Sciatic nerve (tissue), 2 donors: ENCODE data around the gene TUBA8. TPM values are rescaled to one million over a fixed set of nuclear protein-coding genes. Genes with fewer than 3 reads are reported as not detected.
A peak's percentile ranks its signal among the peaks of the same experiment; 100 is the strongest.
"Not testable (repeated sequence)": the region's sequence is repeated elsewhere in the genome, so short reads cannot be mapped to it uniquely, and the experiment has no call there.

Experiments
- ATAC-seq: fragments of 200-7000 bp; cut with Tn5 transposase; one replicate; pipeline ENCODE4 v1.9.1; 2020; ENCODE audit warnings: mild to moderate bottlenecking, moderate library complexity
- DNase-seq: peaks from one replicate; pipeline ENCODE4 v3.0.0-alpha.2; 2020; ENCODE audit warnings: low spot score
- intact Hi-C: fragments of 100-400 bp; cut with DNase I; formaldehyde crosslinking; loops from one replicate; pipeline ENCODE4 v1.14.2; 2022
- total RNA-seq: library from RNA; stranded (reverse); fragmentation: NEBNext Ultra II Directional; extraction: Animal tissue kit (Norgen Biotek cat#: 25700); gene quantifications from one replicate; pipeline ENCODE4 v1.2.1, GENCODE V29; 2021
- donor health status: DM: no; HTN: no; CAD: no.
- donor health status: DM: no; HTN: no; CAD: no.

The TUBA8 gene
- total RNA-seq, 1 donor from 2014 or later, result 3.7 TPM

GRCh38 chr22:18096823-18097222 lies 13.8 kb upstream of the TUBA8 start:
- intact Hi-C loops, result no loop called here
- no peak for DNase-seq
- ATAC-seq, result no peak

GRCh38 chr22:18100781-18101180 lies 9.8 kb upstream of the TUBA8 start:
- intact Hi-C loops, result no loop called here
- ATAC-seq (no peak), DNase-seq (no peak)

- ATAC-seq (no peak), DNase-seq (no peak)
- intact Hi-C loops, result no loop called here
Observed at GRCh38 chr22:18101536-18101935, 9.1 kb upstream of the TUBA8 start.

GRCh38 chr22:18103527-18104269 lies 6.9 kb upstream of the TUBA8 start:
- ATAC-seq (no peak), DNase-seq (no peak)

GRCh38 chr22:18104566-18104965 lies 6.0 kb upstream of the TUBA8 start:
- DNase-seq, result no peak
- intact Hi-C loops, result no loop called here
- ATAC-seq, result no peak

More at GRCh38 chr22:18103527-18104269, 6.9 kb upstream of the TUBA8 start:
- intact Hi-C loops, result no loop called here

- intact Hi-C loops, DNase-seq, ATAC-seq: not testable (repeated sequence)
Observed at GRCh38 chr22:18105981-18106380, 4.6 kb upstream of the TUBA8 start.

GRCh38 chr22:18106550-18107341 lies 3.9 kb upstream of the TUBA8 start:
- intact Hi-C loops, ATAC-seq: not testable (repeated sequence)

GRCh38 chr22:18108187-18108586 lies 2.4 kb upstream of the TUBA8 start:
- ATAC-seq, result no peak
- intact Hi-C loops, result no loop called here

More at GRCh38 chr22:18106550-18107341, 3.9 kb upstream of the TUBA8 start:
- not testable (repeated sequence) for DNase-seq

GRCh38 chr22:18109410-18110193 lies 1.0 kb upstream of the TUBA8 start:
- intact Hi-C loops, result no loop called here
- ATAC-seq, result no peak
- no peak for DNase-seq

More at GRCh38 chr22:18108187-18108586, 2.4 kb upstream of the TUBA8 start:
- DNase-seq, result no peak

- ATAC-seq, result peak; percentile 35
- intact Hi-C loops, result no loop called here
- no peak for DNase-seq
Observed at GRCh38 chr22:18110954-18111758, 547 bp downstream of the TUBA8 start.

- intact Hi-C loops, result no loop called here
- ATAC-seq (no peak), DNase-seq (no peak)
Observed at GRCh38 chr22:18111759-18112330, 1.2 kb downstream of the TUBA8 start.

- intact Hi-C loops, result no loop called here
- ATAC-seq (no peak), DNase-seq (no peak)
Observed at GRCh38 chr22:18112440-18112839, 1.8 kb downstream of the TUBA8 start.

GRCh38 chr22:18113680-18114394 lies 3.2 kb downstream of the TUBA8 start:
- ATAC-seq (no peak), DNase-seq (no peak)
- intact Hi-C loops, result no loop called here

GRCh38 chr22:18114495-18114894 lies 3.9 kb downstream of the TUBA8 start:
- DNase-seq (no peak), ATAC-seq (no peak)
- intact Hi-C loops, result no loop called here

- intact Hi-C loops, result no loop called here
- ATAC-seq (no peak), DNase-seq (no peak)
Observed at GRCh38 chr22:18114976-18115652, 4.5 kb downstream of the TUBA8 start.

GRCh38 chr22:18115906-18116371 lies 5.3 kb downstream of the TUBA8 start:
- no peak for DNase-seq
- intact Hi-C loops, result no loop called here
- no peak for ATAC-seq

GRCh38 chr22:18116634-18117033 lies 6.0 kb downstream of the TUBA8 start:
- DNase-seq (no peak), ATAC-seq (no peak)
- intact Hi-C loops, result no loop called here
